ENCODE results near the gene NOXRED1. TPM values are rescaled to one million over a fixed set of nuclear protein-coding genes. Genes with fewer than 3 reads are reported as not detected.

Gene NOXRED1
- total RNA-seq, 4 donors from 2014 or later, result 1.2 to 2.8 TPM; not detected in 2

DNA sequence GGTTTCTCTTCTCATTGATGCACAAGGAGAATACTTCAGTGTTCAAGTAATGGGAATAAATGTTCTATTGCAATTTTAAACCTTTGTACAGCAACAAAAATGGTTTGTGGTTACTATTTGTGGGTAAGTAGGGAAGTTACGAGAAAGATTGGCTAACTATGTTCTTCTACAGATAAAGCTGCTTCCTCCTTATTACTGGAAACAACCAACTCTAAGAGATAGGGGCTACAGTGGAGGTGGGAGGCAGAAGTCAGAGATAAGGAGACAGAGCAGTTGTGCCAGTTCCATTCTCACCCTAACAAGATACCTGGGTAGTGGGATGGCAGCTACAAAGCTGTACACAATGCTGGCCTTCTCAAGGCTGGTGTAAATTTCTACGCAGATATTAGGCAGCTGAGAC lies 16.2 kb downstream of the NOXRED1 start:
- Histone ChIP-seq H3K36me3 (no peaks in the 10 kb centered on the region), H3K27me3 (no peaks in the 10 kb centered on the region), H3K4me1 (no peaks in the 10 kb centered on the region), H3K9me3 (no peaks in the 10 kb centered on the region), H3K27ac (no peak overlapping the region), H3K4me3 (no peak overlapping the region)
- DNase-seq, result no peak
- TF ChIP-seq, protein P1, sequence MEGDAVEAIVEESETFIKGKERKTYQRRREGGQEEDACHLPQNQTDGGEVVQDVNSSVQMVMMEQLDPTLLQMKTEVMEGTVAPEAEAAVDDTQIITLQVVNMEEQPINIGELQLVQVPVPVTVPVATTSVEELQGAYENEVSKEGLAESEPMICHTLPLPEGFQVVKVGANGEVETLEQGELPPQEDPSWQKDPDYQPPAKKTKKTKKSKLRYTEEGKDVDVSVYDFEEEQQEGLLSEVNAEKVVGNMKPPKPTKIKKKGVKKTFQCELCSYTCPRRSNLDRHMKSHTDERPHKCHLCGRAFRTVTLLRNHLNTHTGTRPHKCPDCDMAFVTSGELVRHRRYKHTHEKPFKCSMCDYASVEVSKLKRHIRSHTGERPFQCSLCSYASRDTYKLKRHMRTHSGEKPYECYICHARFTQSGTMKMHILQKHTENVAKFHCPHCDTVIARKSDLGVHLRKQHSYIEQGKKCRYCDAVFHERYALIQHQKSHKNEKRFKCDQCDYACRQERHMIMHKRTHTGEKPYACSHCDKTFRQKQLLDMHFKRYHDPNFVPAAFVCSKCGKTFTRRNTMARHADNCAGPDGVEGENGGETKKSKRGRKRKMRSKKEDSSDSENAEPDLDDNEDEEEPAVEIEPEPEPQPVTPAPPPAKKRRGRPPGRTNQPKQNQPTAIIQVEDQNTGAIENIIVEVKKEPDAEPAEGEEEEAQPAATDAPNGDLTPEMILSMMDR (IDR thresholded peaks at IDR 0.05), result no peak
- no peak for TF ChIP-seq POLR2A (IDR thresholded peaks at IDR 0.05)

DNA sequence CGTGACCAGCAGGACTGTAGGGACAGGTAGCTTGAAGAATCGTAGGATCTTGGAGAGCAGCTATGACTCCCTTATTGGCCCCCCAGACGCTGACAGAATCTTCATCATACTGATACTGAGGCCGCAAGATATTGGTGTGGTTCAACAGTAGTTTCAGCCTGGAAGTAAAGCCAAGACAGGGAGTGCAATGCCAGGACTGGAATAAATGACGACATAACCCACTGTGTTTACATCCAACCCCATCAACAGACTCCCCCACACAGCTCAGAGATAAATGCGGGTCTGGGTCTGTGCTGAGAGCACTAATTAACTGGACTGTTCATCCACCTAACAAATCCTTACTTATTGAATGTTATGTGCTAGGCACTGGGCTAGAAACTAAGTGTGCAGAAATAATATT lies 16.6 kb downstream of the NOXRED1 start:
- Histone ChIP-seq H3K4me1 (no peaks in the 10 kb centered on the region), H3K9me3 (no peaks in the 10 kb centered on the region), H3K4me3 (no peak overlapping the region), H3K27me3 (no peaks in the 10 kb centered on the region), H3K36me3 (no peaks in the 10 kb centered on the region), H3K27ac (no peak overlapping the region)
- TF ChIP-seq, protein P1 (IDR thresholded peaks at IDR 0.05), result no peak
- no peak for TF ChIP-seq POLR2A (IDR thresholded peaks at IDR 0.05)
- no peak for DNase-seq

DNA sequence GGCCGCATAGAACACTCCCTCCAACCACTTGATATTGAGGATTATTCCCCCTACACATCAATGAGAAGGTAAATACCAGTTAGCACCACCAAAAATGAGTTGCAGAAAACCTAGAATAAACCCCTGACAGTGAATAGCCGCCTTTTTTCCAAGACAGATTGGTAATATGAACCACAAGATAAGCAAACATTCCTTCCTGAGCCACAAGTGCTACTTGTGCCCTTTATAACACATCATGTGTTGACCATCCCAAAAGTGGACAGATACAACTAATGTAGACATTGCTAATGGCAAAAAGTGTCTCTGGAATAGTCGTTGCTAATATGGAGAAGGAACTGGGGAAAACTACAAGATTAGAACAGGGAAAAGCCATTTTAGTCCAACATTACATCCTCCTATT lies 17.2 kb downstream of the NOXRED1 start:
- Histone ChIP-seq H3K27me3 (no peaks in the 10 kb centered on the region), H3K9me3 (no peaks in the 10 kb centered on the region), H3K36me3 (no peaks in the 10 kb centered on the region), H3K4me3 (no peak overlapping the region), H3K4me1 (no peaks in the 10 kb centered on the region), H3K27ac (no peak overlapping the region)
- DNase-seq, result no peak
- TF ChIP-seq, protein P1 (IDR thresholded peaks at IDR 0.05), result no peak
- TF ChIP-seq POLR2A (IDR thresholded peaks at IDR 0.05), result no peak

DNA sequence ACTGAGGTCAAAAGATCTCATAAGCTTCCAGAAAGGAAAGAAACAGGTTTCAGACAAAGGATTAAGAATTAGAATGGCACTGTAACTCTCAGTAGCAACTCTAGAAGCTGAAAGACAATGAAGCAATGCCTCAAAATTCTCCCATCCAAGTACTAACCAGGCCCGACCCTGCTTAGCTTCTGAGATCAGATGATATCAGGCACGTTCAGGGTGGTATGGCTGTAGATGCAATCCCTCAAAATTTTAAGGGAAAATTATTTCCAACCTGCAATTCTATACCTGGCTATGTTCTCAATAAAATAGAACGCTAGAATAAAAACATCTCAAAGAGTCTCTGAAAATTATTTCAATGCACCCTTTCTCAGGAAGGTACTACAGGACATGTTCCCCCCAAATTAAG lies 19.6 kb downstream of the NOXRED1 start:
- no peak overlapping the region for H3K27ac ChIP-seq
- H3K27me3 ChIP-seq, result no peaks in the 10 kb centered on the region
- no peak for TF ChIP-seq POLR2A (IDR thresholded peaks at IDR 0.05)
- TF ChIP-seq, protein P1 (IDR thresholded peaks at IDR 0.05), result no peak
- H3K4me1 ChIP-seq, result no peaks in the 10 kb centered on the region
- no peaks in the 10 kb centered on the region for H3K9me3 ChIP-seq
- DNase-seq, result no peak
- H3K4me3 ChIP-seq, result no peak overlapping the region
- no peaks in the 10 kb centered on the region for H3K36me3 ChIP-seq

DNA sequence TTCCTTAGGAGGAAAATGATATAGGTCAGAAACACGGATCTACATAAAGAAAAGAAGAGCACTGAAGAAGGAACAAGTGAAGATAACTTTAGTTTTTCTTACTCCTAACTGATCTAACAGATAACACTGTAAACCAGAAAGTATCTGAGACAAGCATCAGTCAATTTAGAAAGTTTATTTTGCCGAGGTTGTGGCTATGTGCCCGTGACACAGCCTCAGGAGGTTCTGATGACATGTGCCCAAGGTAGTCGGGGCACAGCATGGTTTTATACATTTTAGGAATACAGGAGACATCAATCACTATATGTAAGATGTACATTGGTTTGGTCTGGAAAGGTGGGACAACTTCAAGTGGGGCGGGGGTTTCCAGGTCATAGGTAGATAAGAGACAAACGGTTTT lies 23.1 kb downstream of the NOXRED1 start:
- Histone ChIP-seq H3K9me3 (no peaks in the 10 kb centered on the region), H3K27me3 (no peaks in the 10 kb centered on the region), H3K36me3 (no peaks in the 10 kb centered on the region), H3K27ac (no peak overlapping the region), H3K4me3 (no peak overlapping the region), H3K4me1 (no peaks in the 10 kb centered on the region)
- TF ChIP-seq POLR2A (IDR thresholded peaks at IDR 0.05), result no peak
- TF ChIP-seq, protein P1 (IDR thresholded peaks at IDR 0.05), result no peak
- no peak for DNase-seq

DNA sequence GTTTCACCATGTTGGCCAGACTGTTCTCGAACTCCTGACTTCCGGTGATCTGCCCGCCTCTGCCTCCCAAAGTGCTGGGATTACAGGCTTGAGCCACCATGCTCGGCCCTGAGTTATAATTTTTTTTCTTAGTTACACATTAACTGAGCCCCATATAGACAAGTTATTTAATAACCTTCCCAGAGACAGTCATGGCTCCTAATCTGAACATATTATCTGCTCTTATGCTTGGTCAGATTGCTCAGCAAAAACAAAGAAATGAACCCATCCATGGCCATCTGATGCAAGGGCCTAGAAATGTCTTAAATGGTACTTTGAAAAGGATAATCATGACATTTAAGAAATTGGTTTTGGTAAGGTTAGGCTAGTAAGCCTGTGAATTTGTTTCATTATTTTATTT lies 33.1 kb downstream of the NOXRED1 start:
- no peak overlapping the region for H3K27ac ChIP-seq
- no peak for TF ChIP-seq POLR2A (IDR thresholded peaks at IDR 0.05)
- TF ChIP-seq, protein P1 (IDR thresholded peaks at IDR 0.05), result no peak
- DNase-seq, result no peak
- no peak overlapping the region for H3K4me3 ChIP-seq
- no peaks in the 10 kb centered on the region for H3K36me3 ChIP-seq
- H3K4me1 ChIP-seq, result no peaks in the 10 kb centered on the region
- H3K9me3 ChIP-seq, result no peaks in the 10 kb centered on the region
- no peaks in the 10 kb centered on the region for H3K27me3 ChIP-seq
